Ovary (tissue), 9 donors: ENCODE measurements around the gene SNX30. TPM values are rescaled to one million over a fixed set of nuclear protein-coding genes. Genes with fewer than 3 reads are reported as not detected.
"Not testable (repeated sequence)": the region's sequence is repeated elsewhere in the genome, so short reads cannot be mapped to it uniquely, and the experiment has no call there.

Experiments
- DNase-seq, 5 donors: peaks; one replicate each; pipeline ENCODE4 v3.0.0-alpha.2; 2019 to 2020
- H3K27ac ChIP-seq, 2 donors: fragments of 200-600 bp; one replicate each; pipeline versions ENCODE4 v1.5.1 to v1.8.0; 2019 to 2022
- H3K27me3 ChIP-seq: fragments of 200-600 bp; one replicate; pipeline ENCODE4 v1.8.0; 2022
- H3K36me3 ChIP-seq: fragments of 200-600 bp; sonication (generic); one replicate; pipeline ENCODE4 v1.5.1; 2019
- H3K4me1 ChIP-seq: one replicate; pipeline ENCODE4 v1.8.1; 2013; ENCODE audit warnings: mild to moderate bottlenecking, moderate library complexity; ENCODE audit not compliant: insufficient read depth
- H3K4me3 ChIP-seq: fragments of 200-600 bp; sonication (generic); one replicate; pipeline ENCODE4 v1.5.1; 2017
- H3K9me3 ChIP-seq, 2 donors: fragments of 200-600 bp in 1 of 2; sonication (generic) in 1 of 2; one replicate each; pipeline versions ENCODE4 v1.5.1 to v1.8.1; 2013 to 2019; ENCODE audit warnings: mild to moderate bottlenecking in 1 of 2, moderate library complexity in 1 of 2
- CTCF ChIP-seq, 3 donors: fragments of 450-650 bp in 2 of 3; fragments of 200-600 bp in 1 of 3; IDR thresholded peaks; one replicate each; pipeline versions ENCODE4 v1.5.1 to v1.8.0; 2016 to 2022; ENCODE audit warnings: antibody characterized with exemption in 3 of 3, mild to moderate bottlenecking in 1 of 3
- EP300 ChIP-seq: sonication (generic); formaldehyde crosslinking; IDR thresholded peaks from one replicate; pipeline ENCODE4 v1.6.1; 2017; ENCODE audit warnings: antibody characterized with exemption
- POLR2A ChIP-seq: fragments of 450-650 bp; IDR thresholded peaks from one replicate; pipeline ENCODE4 v1.6.1; 2017; ENCODE audit warnings: antibody characterized with exemption, mild to moderate bottlenecking, moderate library complexity
- WGBS, 3 donors: extraction: QIAGEN DNeasy Blood & Tissue Kit in 1 of 3; methylation state at CpG; one replicate each; pipeline versions ENCODE4 v1.1.5 to v1.1.7; 2013 to 2017; 5-methylcytosine and 5-hydroxymethylcytosine counted together
- intact Hi-C, 4 donors: fragments of 100-400 bp; cut with DNase I; formaldehyde crosslinking; loops; one replicate each; pipeline versions ENCODE4 v1.11.0 to v1.15.1; 2022 to 2023
- polyA plus RNA-seq, 2 donors: library from polyadenylated mRNA; stranded (reverse); fragments of 200-250 nt in 1 of 2; fragments of 350-450 nt in 1 of 2; fragmentation: Illumina TruSeq in 1 of 2; extraction: RNeasy Lipid Tissue Mini Kit (QIAGEN cat#74804) in 1 of 2; gene quantifications; one replicate each; pipeline ENCODE4 v1.2.3, GENCODE V29; 2013 to 2014
- total RNA-seq, 7 donors: library from RNA; depleted of rRNA in 2 of 7; stranded (reverse); fragments of >200 nt in 2 of 7; fragmentation: NEBNext Ultra II Directional in 3 of 7; extraction: Animal tissue kit (Norgen Biotek cat#: 25700) in 3 of 7; gene quantifications; one replicate each; pipeline versions ENCODE4 v1.1.0 to v1.2.4, GENCODE V29; 2016 to 2023
- donor health status: DM: no; HTN: no; CAD: no; lungs with moderate emphysema.
- donor health status: DM: no; HTN: no; CAD: no.
- donor health status: Bipolar disorder and iron deficiency.
- donor health status: DM: yes; HTN: yes; CAD: no.
- donor health status: DM: no; HTN: no; CAD: no.
- donor health status: DM: yes; HTN: yes; CAD: no.

SNX30 gene
- total and polyA plus RNA-seq, 9 donors = 4.3 to 11.8 (median 8.8) TPM

DNA sequence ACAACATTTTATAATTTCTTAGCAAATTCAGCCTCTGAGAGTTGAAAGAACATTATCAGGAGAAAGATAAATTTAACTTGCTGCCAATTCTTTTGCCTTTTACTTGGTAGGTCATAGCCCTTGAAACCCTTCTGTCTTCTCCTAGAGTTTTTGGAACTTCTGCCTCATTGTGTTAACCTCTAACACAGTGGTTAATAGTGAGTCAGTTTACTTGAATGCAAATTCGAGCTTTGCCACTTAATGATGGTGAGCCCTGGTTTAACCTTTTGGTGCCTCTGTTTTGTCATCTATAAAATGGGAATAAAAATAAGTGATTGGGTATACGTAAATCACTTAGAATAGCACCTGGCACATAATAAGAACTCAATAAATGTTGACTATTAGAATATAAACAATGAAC is 30.9 kb upstream of the SNX30 start:
- H3K4me3 ChIP-seq = no peak overlapping the region
- H3K27me3 ChIP-seq = no peaks in the 10 kb centered on the region
- H3K36me3 ChIP-seq = no peaks in the 10 kb centered on the region
- WGBS, 3 donors = 38 to 46% (median 39%) methylated on average over 2 of the region's 2 CpGs
- H3K9me3 ChIP-seq = no peaks in the 10 kb centered on the region
- DNase-seq = no peak
- TF ChIP-seq EP300 (no peak), POLR2A (no peak), CTCF (IDR thresholded peaks at IDR 0.05) (no peak)
- peak overlapping the region in 1 of 2 donors; percentile 50 for H3K27ac ChIP-seq
- no peaks in the 10 kb centered on the region for H3K4me1 ChIP-seq
- intact Hi-C loops = loop anchor here in 1 of 4 donors (10.0 kb wide), 1 partner anchor 625 kb away; no protein-coding TSS in a partner anchor

DNA sequence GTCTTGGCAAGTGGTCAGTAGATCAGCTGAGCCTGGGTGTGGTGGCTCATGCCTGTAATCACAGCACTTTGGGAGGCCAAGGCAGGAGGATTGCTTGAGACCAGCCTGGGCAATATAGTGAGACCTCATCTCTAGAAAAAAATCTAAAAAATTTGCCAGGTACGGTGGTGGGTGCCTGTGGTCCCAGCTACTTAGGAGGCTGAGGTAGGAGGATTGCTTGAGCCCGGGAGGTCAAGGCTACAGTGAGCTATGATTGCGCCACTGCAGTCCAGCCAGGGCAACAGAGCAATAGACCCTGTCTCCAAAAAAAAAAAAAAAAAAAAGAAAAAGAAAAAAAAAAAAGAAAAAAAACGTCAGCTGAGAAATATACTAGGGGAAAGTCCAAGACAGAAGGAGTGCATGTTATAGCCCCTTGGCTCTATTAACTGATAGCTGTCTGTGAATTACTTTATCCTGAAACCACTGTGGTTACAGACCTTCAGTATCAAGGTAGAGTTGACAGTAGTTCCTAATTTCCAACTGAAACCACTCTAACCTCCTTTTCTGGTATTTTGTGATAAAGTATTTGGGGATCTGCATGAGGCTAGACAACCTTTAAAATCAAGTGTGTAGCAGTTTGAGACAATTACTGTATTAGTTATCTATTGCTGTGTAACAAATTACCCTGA is 30.3 kb upstream of the SNX30 start:
- H3K27me3 ChIP-seq = no peaks in the 10 kb centered on the region
- 69 to 81% (median 71%) methylated on average over 4 of the region's 4 CpGs for WGBS, 3 donors
- no peak overlapping the region for H3K4me3 ChIP-seq
- H3K27ac ChIP-seq = peak overlapping the region in 1 of 2 donors; percentile 50
- TF ChIP-seq EP300 (no peak), CTCF (IDR thresholded peaks at IDR 0.05) (no peak), POLR2A (no peak)
- no peak for DNase-seq
- no peaks in the 10 kb centered on the region for H3K36me3 ChIP-seq
- no peaks in the 10 kb centered on the region for H3K9me3 ChIP-seq
- intact Hi-C loops = no loop called here
- H3K4me1 ChIP-seq = no peaks in the 10 kb centered on the region

DNA sequence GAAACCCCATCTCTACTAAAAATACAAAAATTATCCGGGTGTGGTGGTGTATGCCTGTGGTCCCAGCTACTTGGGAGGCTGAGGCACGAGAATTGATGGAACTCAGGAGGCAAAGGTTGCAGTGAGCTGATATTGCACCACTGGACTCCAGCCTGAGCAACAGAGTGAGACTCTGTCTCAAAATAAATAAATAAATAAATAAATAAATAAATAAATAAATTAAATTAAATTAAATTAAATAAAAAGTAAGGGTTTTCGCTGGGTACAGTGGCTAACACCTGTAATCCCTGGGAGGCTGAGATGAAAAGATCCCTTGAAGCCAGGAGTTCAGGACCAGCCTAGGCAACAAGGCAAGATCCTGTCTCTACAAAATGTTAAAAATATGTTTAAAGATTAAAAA is 27.8 kb upstream of the SNX30 start:
- intact Hi-C loops, H3K4me3 ChIP-seq, H3K9me3 ChIP-seq, DNase-seq, H3K27me3 ChIP-seq, H3K36me3 ChIP-seq, H3K4me1 ChIP-seq, H3K27ac ChIP-seq: not testable (repeated sequence)
- 95 to 98% (median 96%) methylated on average over 3 of the region's 3 CpGs for WGBS, 3 donors

DNA sequence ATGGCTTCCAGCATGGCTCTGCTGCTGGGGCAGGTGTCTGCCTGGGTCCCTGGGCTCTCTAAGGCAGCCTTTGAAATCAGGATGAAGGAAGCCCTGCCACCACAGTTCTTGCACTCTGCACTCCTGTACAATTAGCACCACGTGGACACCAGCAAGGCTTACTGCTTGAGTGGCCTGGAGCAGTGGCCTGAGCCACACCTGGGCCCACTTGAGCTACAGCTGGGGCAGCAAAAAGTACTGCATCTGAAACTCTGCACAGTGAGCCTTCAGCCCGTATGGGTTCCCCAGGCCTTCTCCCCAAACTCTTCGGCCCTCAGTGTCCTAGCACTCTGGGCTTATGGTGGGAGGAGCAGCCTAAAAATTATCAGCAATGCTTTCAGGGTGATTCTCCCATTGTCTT is 24.6 kb upstream of the SNX30 start:
- Histone ChIP-seq H3K27me3 (no peaks in the 10 kb centered on the region), H3K36me3 (no peaks in the 10 kb centered on the region), H3K9me3 (no peaks in the 10 kb centered on the region), H3K4me3 (no peak overlapping the region), H3K4me1 (no peaks in the 10 kb centered on the region), H3K27ac (no peak overlapping the region)
- no peak for TF ChIP-seq POLR2A
- TF ChIP-seq EP300 = no peak
- TF ChIP-seq CTCF (IDR thresholded peaks at IDR 0.05) = no peak
- WGBS, 3 donors = 46 to 56% (median 51%) methylated on average over 3 of the region's 3 CpGs
- DNase-seq = no peak
- intact Hi-C loops = no loop called here

- Histone ChIP-seq H3K9me3 (no peaks in the 10 kb centered on the region), H3K4me1 (no peaks in the 10 kb centered on the region), H3K4me3 (no peak overlapping the region), H3K27me3 (no peaks in the 10 kb centered on the region), H3K27ac (no peak overlapping the region), H3K36me3 (no peaks in the 10 kb centered on the region)
- no peak for DNase-seq
- WGBS, 3 donors = 68 to 71% (median 69%) methylated on average over 4 of the region's 4 CpGs
- intact Hi-C loops = no loop called here
- TF ChIP-seq POLR2A (no peak), EP300 (no peak), CTCF (IDR thresholded peaks at IDR 0.05) (no peak)
Observed at GRCh38 chr9:112726428-112726827, 24.1 kb upstream of the SNX30 start.
